ENCODE results near the gene MAST2. TPM values are rescaled to one million over a fixed set of nuclear protein-coding genes. Genes with fewer than 3 reads are reported as not detected.

The MAST2 gene
- total RNA-seq, 1 donor from 2014 or later = 61.0 TPM

DNA sequence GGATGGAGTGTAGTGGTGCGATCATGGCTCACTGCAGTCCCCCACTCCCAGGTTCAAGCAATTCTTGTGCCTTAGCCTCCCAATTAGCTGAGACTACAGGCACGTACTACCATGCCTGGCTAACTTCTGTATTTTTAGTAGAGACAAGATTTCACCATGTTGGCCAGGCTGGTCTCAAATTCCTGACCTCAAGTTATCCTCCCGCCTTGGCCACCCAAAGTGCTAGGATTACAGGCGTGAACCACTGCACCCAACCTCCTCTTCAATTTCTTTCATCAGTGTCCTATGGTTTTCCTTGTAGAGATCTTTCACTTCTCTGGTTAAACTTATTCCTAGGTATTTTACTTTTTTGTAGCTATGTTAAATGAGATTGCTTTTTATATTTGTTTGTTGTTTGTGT lies 10.7 kb upstream of the MAST2 start:
- Histone ChIP-seq H3K9me3 (no peaks in the 10 kb centered on the region), H3K27ac (no peak overlapping the region), H3K36me3 (no peaks in the 10 kb centered on the region), H3K4me3 (no peak overlapping the region), H3K27me3 (no peaks in the 10 kb centered on the region), H3K4me1 (no peaks in the 10 kb centered on the region)
- TF ChIP-seq, protein P1, sequence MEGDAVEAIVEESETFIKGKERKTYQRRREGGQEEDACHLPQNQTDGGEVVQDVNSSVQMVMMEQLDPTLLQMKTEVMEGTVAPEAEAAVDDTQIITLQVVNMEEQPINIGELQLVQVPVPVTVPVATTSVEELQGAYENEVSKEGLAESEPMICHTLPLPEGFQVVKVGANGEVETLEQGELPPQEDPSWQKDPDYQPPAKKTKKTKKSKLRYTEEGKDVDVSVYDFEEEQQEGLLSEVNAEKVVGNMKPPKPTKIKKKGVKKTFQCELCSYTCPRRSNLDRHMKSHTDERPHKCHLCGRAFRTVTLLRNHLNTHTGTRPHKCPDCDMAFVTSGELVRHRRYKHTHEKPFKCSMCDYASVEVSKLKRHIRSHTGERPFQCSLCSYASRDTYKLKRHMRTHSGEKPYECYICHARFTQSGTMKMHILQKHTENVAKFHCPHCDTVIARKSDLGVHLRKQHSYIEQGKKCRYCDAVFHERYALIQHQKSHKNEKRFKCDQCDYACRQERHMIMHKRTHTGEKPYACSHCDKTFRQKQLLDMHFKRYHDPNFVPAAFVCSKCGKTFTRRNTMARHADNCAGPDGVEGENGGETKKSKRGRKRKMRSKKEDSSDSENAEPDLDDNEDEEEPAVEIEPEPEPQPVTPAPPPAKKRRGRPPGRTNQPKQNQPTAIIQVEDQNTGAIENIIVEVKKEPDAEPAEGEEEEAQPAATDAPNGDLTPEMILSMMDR (IDR thresholded peaks at IDR 0.05) = no peak
- intact Hi-C loops (cut with DNase I) = no loop called here
- no peak for DNase-seq (ENCODE audit: low spot score in 2 of 2)

DNA sequence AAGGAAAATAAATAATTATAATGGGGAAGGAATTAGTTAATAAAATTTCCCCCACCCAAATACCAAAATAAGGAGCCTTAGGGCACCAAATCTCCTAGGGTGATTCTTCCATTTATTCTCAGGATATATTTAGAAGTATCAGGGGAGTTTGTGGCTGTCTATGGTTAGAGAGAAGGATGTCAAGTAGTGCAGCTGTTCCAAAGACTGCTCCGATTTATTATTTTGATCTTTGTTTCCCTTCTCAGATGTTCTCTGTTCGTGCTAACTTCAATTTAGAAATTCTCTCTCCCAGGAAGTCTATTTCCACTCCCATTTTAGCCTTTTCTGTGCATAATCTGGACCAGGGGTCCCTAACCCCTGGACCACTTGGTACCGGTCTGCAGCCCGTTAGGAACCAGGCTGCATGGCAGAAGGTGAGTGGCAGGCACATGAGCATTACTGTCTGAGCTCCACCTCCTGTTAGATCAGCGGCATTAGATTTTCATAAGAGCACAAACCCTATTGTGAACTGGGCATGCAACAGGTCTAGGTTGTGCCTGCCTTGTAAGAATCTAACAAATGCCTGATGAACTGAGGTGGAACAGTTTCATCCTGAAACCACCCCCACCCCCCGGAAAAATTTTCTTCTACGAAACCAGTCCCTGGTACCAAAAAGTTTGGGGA lies 9.3 kb upstream of the MAST2 start:
- intact Hi-C loops (cut with DNase I) = no loop called here
- TF ChIP-seq, protein P1 (IDR thresholded peaks at IDR 0.05) = no peak

DNA sequence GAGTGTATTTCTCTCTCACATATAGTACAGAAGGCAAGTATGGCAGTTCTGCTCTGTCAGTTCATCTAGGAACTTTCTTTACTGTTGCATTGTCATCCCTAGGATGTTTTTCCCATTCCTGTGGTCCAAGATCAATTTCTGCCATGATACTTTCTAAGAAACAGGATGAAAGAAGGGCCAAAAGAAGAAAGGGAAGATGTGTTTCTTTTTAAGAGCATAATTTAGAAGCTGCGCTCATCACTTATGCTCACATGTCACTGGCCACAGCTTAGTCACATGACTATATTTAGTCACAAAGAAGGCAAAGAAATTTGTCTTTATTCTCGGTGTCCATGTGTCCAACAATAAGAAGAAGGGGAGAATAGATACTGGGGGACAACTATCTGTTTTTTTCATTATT lies 7.0 kb upstream of the MAST2 start:
- no peaks in the 10 kb centered on the region for H3K27me3 ChIP-seq
- H3K4me1 ChIP-seq = no peaks in the 10 kb centered on the region
- TF ChIP-seq, protein P1 (IDR thresholded peaks at IDR 0.05) = no peak
- no peak overlapping the region for H3K4me3 ChIP-seq
- H3K36me3 ChIP-seq = no peaks in the 10 kb centered on the region
- DNase-seq (ENCODE audit: low spot score in 2 of 2) = no peak
- H3K27ac ChIP-seq = no peak overlapping the region
- H3K9me3 ChIP-seq = no peaks in the 10 kb centered on the region
- intact Hi-C loops (cut with DNase I) = no loop called here

More for the DNA sequence above, 9.3 kb upstream of the MAST2 start:
- H3K4me1 ChIP-seq = no peaks in the 10 kb centered on the region
- H3K4me3 ChIP-seq = no peak overlapping the region
- no peaks in the 10 kb centered on the region for H3K9me3 ChIP-seq
- no peak for DNase-seq (ENCODE audit: low spot score in 2 of 2)
- H3K27ac ChIP-seq = no peak overlapping the region
- H3K27me3 ChIP-seq = no peaks in the 10 kb centered on the region
- H3K36me3 ChIP-seq = no peaks in the 10 kb centered on the region

DNA sequence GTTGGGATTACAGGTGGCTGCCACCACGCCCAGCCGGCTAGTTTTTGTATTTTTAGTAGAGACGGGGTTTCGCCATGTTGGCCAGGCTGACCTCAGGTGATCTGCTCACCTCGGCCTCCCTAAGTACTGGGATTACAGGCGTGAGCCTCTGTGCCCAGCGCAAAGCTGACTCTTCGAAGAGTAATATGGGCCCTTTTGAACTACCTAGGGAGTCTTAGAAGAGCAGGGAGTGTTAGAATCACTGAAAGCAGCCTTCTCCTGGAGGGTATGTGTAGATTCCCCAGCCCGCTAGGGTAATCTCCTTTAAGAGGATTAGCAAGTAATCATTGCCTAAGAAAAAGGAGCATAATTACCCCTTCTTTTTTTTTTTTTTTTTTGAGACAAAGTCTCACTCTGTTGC lies 6.5 kb upstream of the MAST2 start:
- Histone ChIP-seq H3K36me3 (no peaks in the 10 kb centered on the region), H3K4me1 (peaks cover 0 to under 1% of the 10 kb centered on the region in 2 donors), H3K27ac (no peak overlapping the region), H3K9me3 (no peaks in the 10 kb centered on the region), H3K4me3 (no peak overlapping the region), H3K27me3 (no peaks in the 10 kb centered on the region)
- intact Hi-C loops (cut with DNase I) = no loop called here
- DNase-seq (ENCODE audit: low spot score in 2 of 2) = no peak
- TF ChIP-seq, protein P1 (IDR thresholded peaks at IDR 0.05) = no peak

DNA sequence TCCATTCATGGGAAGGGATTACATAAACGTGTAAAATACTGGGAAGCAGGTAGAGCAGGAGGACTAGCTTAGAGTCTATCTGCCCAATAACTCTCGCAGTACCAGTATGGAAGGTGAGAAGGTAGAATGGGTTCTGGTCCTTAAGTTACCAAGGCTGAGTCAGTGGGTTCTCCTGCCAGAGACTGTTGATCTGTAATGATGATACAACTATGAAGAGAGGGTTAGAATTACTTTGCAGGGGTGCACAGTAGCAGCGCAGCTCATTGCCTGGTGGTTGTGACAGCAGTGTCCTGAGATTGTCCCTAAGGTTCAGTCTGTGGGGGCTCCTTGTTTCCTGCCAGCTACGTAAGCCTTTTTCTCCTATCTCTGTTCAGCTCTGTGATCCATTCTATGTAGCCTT lies 2.5 kb upstream of the MAST2 start:
- Histone ChIP-seq H3K27me3 (no peaks in the 10 kb centered on the region), H3K4me1 (peaks cover 11 to 13% of the 10 kb centered on the region in 2 donors), H3K9me3 (no peaks in the 10 kb centered on the region), H3K4me3 (no peak overlapping the region), H3K27ac (no peak overlapping the region), H3K36me3 (no peaks in the 10 kb centered on the region)
- TF ChIP-seq, protein P1 (IDR thresholded peaks at IDR 0.05) = no peak
- DNase-seq (ENCODE audit: low spot score in 2 of 2) = no peak
- intact Hi-C loops (cut with DNase I) = loop anchor here (5.0 to 10.0 kb wide), 2 partner anchors 81 to 306 kb away; partner anchors contain the start of gene TESK2
